Measurements from ENCODE around the gene PFDN6.

DNA sequence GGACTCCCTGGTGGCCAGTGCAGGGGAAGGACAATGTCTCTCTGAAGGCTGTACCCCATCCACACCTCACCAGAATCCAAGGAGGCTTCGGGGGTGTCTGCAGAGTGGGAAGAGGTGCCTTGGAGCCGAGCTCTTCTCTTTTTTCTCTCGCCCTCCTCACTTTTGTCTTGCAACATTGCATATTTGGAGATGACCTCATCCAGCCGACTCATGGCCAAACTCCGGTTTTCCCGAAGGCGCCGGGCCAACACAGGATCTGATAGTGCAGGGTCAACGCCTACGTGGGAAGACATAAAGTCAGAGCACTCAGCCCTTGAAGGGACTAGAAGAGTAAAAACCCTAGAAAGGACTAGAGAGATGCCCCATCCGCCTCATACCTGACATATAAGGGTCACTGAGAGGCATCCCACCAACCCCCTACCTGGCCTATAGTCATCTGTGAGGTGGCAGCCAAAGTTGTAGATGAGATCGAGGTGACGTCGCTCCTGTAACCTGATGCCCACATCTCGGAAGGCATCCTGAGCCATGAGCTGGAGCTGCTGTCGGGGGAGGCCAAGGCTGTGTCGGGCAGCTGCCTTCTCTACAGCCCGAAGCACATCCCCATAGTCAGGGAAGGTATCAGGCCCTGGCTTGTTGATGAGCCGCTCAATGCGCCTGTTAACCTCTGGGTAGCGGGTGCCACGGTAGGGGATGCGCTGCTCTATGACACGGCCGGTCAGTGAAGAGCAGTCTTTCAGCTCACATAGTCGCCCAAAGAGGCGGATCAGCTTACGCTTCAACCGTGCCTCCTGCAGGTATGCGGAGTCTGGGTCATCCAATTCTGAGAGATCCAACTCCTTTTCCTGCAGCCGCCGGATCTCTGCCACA, 31.1 kb downstream of the PFDN6 start:
- TF ChIP-seq POLR2A (IDR thresholded peaks at IDR 0.05; ENCODE audit: low read depth, low read length) = no peak
- TF ChIP-seq POLR2AphosphoS5 (IDR thresholded peaks at IDR 0.05; ENCODE audit: low read depth, low read length) = no peak
- no peak for TF ChIP-seq TAF1 (IDR thresholded peaks at IDR 0.05; ENCODE audit: borderline replicate concordance, low read depth, low read length)

Data from GM12892 (cell line).